Activated T-cell treated with anti-CD3 and anti-CD28 coated beads for 48 hours (primary cell): ENCODE measurements around the gene SESN2.

Experiments
- DNase-seq: peaks from one replicate; pipeline ENCODE4 v3.0.0-alpha.2; 2020; ENCODE audit warnings: low read depth

The SESN2 gene

DNA sequence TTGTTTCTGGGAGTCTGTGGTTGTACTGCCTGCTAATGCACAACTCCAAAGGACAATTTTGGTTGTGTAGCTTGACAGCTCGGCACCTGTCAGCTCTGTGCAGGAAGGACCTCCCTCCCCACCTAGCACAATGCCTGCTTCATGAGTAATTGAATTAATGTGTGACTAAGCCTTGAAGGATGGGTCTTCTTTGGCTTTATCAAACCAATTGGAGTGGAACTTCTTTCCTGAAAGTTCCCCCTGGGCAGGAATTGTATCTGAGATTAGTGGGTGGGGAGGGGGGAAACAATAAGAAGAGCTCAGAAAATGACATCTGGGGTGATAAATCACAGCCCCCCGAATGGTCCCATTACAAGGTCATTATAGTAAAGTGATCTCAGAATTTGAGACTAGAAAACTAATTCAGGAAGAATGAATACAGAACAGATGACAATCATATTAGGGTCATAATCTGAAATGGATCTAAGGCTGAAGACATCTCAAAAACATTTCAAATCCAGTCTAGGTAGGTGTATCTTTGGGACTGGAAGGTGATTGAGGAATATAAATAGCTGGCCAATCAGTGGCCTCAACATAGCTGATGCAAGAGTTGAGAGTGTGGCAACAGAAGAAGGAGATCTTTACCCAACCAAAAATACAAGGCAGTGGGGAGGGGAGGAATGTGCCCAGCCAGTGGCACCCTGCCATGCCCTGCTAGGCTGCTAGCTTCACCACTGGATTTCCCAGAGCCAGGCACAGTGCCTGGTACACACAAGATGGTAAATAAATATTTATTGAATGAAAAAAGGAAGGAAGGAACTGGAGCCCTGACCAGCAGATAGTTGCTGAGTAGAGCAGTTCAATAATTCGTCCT lies 10.1 kb upstream of the SESN2 start:
- DNase-seq, result no peak

DNA sequence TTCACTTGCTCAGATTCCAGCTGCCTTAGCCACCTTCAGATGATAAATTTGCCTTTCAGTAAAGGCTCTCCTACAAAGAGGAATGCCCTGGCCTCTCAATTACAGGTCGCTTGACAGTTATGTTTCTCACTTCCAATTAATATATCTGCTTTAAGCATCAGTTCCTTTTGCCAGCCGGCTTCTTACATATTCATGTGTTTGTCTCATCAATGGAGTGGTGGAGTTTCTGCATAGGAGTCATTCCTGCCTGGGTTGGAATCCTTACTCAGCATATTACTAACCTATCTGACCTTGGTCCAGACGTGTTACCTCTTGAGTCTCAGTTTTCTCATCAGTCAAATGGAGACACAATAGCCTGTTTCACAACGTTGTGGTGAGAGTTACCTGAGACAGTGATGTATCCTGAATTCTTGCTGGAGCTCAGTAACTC lies 9.4 kb upstream of the SESN2 start:
- no peak for DNase-seq

DNA sequence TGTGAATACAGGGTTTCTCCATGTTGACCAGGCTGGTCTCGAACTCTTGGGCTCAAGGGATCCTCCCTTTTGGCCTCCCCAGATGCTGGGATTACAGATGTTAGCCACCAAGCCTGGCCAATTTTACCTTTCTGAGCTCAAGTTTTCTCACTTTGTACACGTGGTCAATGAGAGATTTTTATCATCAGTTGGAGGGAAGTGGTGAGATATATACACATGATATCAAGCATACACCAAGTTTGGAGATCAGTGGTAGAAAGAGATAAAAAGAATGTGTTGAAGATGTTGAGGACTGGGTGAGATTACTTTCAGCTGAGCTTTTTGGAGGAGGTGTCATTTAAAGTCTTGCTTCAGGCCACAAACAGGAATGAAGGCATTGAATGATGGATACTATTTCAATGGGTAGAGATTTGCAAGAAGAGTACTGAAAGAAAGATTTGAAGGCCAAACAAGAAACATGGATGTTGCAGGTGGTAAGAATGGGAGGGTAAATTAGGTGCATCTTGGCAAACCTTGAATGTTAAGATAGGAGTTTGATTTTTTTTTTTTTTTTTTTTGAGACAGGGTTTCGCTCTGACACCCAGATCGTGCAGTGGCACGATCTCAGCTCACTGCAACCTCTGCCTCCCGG lies 3.0 kb upstream of the SESN2 start:
- DNase-seq, result no peak

DNA sequence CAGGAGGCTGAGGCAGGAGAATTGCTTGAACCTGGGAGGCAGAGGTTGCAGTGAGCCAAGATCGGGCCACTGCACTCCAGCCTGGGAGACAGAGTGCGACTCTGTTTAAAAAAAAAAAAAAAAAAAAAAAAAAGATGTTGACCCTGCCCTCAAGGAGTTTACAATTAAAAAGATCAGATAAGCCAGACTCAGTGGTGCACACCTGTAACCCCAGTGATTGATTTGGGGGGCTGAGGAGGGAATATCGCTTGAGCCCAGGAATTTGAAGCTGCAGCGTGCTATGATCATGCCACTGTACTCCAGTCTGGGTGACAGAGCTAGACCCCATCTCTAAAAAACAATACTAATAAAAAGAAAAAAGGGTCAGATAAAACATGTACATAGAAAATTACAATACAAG lies 1.6 kb upstream of the SESN2 start:
- no peak for DNase-seq

DNA sequence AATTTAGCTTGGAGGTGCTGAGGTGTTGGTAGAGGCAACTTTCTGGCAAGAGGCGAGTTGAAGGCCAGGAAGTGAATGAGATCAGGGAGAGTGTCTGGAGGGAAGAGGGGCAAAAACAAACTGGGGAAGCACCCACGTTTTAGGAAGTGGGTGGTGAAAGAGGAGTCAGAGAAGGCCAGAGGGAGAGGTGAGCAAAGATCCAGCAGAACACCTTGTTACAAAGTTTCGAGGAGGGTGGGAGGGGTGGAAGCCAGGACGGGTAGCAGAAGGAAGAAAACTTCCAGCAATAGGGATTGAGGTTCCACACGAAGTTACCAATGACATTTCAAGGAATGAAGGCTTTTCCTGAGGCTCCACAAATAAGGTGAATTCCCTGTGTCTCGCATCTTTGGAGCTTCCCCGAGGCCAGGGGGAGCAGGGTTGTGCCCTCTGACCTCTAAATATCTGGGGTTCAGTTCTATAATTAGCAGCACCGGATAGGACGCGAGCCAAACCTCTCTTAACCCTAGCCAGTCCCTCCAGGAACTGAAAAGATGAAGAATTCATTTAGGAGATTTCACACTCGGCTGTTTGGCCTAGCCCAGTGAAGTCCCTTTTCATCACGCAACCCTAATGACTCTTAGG lies 578 bp upstream of the SESN2 start:
- no peak for DNase-seq

DNA sequence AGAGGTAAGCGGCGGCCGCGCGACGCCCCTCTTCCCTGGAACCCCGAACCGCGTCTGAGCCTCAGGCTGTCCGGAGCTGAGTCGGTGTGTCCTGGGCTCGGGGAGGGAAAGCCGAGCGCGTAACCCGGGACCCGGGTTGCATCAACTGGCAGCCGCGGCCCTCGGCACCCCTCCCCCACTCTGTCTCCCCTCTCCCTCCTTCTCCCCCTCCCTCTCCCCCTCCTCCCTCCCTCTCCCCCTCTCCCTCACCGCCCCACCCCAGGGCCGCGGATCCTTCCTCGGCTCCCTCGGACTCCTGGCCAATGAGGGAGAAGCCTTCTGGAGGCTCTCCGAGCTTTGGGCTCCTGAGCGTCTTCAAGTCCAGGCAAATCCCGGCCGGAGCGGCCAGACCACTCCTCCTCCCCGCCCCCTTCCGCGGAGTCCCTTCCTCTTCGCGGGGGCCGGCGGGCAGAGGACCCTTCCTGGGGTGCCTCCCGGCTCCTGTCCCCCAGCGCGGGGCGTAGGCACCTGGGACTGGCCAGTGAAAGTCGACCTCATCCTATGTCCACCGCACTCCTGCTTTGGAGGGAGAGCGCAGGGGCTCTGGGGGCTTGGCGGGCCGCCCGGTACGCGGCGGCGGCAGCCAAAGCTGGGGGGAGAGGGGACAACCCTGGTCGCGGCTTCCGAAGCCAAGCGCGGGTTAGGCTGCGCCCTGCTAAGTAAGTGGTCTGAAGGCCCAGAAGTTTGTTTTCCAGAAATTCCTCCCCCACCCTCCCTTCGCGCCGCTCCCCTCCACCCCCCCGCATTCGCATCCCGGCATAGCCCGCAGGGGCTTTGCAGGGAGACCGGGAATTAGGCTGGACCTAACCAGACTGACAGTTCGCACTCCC lies 850 bp downstream of the SESN2 start:
- DNase-seq, result no peak

DNA sequence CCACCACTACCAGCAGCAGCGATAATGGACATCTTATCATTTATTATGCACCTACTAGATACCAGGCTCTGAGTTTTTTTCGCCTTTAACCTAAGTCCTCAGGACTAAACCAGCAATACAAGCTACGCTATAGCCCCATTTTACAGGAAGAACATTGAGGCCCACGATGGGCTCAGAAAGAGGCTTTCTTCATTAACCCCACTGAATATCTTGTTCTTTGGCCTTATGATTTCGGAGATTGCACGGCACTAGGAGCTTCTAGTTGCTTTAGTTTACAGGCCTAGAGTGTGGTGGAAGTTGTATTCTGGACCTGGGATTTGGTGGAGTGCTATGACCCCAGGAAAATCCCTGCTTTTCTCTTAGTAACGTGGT lies 1.5 kb downstream of the SESN2 start:
- no peak for DNase-seq

DNA sequence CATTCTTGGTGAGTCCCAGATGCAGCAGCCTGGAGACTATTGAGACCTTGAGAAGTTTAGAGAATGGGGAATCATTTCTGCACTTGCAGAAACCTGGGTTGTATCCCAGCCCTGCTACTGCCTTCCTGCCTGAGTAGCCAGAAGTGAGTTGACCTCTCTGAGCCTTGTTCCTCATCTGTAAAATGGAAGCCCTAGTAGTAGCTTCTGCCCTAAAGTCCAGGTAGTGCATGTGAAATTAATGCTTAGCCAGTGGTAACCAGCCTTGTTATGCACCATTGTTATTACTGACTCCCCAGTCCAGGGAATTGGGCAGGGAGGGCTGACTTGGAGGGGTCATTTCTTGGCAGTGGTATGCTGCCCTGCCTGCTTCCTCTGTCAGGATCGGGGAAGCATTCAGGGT lies 5.6 kb downstream of the SESN2 start:
- DNase-seq, result no peak

DNA sequence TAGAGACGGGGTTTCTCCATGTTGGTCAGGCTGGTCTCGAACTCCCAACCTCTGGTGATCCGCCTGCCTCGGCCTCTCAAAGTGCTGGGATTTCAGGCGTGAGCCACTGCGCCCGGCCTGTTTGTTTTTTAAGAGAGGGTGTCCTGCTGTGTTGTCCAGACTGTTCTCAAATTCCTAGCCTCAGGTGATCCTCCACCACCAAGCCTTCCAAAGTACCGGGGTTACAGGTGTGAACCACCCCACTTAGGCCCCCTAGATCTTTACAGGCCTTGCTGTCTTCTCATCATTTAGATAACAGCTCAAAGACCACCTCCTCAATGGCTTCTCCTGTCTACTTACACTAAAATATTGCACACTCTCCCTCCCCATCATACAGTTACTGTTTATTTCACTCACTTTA lies 6.3 kb downstream of the SESN2 start:
- no peak for DNase-seq

DNA sequence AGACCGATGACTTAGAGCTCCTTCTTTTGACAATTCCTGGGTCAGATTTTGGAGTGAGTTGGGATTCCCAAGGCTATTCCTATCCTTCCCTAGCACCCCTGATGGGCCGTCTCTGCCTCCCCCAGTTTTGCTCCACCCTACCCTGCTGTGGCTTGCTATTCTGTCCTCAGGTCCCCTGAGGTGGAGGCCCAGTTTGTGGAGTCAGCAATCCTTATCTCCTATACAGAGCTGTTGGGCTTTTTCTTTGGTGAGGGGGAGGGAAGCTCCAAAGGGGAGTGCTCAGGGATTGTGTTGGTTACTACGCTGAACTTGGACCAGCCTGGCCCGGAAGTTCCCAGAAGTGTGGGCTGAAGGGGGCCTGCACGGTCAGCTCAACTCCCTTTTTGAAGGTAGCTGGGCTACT lies 7.6 kb downstream of the SESN2 start:
- DNase-seq, result no peak

DNA sequence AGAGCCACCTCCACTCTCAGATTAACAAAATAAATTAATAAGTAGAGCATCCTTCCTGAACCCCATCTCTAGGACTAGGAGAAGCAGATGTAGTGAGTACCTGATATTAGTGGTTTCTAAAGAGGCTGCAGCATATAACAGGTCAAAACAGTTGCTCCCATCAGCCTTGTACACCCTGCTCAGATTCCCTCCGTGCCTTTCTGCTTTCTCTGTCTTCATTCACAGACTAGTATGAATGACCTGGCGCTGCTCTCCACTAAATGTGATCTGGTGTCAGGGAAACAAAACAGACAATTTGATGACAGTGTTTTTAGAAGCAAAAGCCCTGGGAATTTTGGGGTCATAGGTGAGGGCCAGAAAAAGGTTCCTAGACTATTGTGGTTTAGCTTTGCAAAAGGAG lies 8.3 kb downstream of the SESN2 start:
- no peak for DNase-seq

DNA sequence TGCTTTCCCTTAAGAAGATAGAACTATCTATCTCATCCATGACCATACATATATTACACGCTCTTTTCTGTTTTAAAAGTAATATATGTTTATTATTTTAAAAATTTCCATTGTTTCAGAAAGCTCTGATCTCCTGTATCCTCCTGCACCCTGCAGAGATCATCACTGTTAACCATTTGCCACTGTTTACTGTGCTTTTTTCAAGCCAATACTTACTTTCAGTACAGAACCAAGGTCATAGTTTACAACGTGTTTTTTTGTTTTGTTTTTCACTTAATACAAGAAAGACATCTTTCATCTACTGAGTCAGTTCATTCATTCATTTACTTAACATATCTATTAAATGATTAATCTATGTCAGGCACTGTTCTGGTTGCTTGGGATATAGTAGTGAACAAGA lies 10.2 kb downstream of the SESN2 start:
- no peak for DNase-seq

DNA sequence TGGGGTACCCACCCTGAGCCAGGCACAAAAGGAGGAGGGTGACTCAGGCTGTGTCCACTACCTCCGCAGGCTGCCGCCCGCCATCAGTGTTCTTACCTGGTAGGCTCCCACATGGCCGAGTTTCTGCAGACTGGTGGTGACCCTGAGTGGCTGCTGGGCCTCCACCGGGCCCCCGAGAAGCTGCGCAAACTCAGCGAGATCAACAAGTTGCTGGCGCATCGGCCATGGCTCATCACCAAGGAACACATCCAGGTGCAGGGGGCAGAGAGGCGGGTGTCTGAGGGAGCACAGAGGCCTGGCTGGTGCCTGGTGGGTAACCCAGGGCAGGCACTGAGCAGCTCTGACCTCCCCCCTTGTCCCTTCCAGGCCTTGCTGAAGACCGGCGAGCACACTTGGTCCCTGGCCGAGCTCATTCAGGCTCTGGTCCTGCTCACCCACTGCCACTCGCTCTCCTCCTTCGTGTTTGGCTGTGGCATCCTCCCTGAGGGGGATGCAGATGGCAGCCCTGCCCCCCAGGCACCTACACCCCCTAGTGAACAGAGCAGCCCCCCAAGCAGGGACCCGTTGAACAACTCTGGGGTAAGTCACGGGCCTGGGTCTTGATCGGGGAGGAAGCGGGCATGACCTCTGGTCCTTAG lies 13.0 kb downstream of the SESN2 start:
- no peak for DNase-seq

DNA sequence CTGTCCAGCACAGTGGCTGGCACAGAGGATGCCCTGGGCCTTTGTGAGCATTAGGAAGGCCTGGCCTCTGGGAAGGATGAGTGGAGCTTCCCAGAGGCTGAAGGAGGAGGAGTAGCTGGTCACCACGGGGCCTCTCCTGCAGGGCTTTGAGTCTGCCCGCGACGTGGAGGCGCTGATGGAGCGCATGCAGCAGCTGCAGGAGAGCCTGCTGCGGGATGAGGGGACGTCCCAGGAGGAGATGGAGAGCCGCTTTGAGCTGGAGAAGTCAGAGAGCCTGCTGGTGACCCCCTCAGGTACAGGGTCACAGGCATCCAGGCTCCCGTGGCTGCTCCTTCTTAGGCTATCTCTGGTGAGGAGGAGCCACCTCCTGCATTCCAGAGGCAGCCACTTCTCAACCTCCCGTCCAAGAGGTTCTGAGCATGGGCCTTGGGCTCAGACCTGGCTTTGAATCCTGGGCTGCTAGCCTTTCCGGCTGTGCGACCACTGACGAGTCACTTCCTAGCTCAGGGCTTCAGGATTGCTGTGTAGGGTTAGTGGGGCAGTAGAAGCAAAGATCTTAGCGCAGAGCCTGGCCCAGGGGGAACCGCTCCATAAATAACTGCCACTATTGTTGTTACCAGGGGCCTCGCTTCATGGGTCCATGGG lies 14.0 kb downstream of the SESN2 start:
- no peak for DNase-seq

DNA sequence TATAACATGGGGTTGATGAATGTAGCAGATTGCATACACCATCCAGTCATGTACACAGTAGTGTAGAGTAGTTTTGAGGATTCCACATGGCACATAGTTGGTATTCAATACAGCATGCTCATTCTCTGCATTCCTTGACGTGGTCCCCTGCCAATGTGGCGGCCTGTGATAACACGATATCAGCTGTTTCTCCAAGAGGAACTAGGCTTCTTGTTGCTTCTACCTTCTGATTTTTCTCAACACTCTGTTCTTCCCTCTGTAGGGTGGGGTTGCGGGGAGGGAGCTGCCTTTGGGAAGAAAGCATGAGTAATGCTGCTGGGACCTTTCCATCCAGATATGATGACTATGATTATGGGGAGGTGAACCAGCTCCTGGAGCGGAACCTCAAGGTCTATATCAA lies 19.4 kb downstream of the SESN2 start:
- no peak for DNase-seq

DNA sequence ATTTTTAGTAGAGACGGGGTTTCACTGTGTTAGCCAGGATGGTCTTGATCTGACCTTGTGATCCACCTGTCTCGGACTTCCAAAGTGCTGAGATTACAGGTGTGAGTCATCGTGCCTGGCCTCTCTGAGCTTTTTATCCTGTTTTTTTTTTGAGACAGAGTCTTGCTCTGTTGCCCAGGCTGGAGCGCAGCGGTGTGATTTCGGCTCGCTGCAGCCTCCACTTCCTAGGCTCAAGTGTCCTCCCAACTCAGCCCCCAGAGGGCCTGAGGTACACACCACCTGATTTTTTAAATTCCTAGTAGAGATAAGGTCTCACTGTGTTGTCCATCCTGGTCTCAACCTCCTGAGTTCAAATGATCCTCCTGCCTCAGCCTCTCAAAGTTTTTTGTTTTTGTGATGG lies 20.4 kb downstream of the SESN2 start:
- no peak for DNase-seq

DNA sequence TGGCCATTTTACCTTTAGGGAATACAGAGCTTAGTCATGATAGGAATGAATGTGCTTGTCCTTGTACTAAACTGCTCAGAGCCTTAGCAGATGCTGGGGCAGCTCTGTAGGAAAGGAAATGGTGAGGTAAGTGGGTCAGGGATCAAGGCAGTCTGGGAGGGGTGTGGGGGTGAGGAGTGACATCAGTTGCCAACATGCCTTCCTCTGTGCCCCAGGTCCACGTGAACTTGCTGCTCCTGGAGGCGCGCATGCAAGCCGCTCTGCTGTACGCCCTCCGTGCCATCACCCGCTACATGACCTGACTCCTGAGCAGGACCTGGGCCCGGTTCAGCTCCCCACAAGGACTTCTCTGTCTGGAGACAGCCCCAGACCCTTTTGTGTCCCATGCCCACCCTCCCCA lies 21.2 kb downstream of the SESN2 start:
- DNase-seq, result no peak

DNA sequence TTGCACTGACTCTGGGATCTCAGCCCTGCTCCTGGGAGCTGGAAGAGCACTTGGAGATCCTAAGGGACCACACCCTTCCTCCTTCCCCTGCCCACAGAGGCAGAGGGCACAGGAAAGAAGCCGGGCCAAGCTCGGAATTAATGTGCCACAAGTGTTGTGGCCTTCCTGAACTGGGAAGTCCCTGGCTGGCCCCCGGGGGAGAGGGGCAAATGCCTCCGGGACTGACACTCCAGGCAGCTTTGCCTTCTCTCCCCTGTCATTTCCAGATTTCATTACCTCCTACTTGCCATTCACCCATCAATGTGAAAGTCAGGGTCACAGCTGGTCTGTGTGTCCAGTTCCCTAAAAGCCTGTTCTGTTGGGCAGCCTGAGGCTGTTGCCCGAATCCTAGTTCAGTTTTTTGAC lies 21.7 kb downstream of the SESN2 start:
- DNase-seq, result no peak

DNA sequence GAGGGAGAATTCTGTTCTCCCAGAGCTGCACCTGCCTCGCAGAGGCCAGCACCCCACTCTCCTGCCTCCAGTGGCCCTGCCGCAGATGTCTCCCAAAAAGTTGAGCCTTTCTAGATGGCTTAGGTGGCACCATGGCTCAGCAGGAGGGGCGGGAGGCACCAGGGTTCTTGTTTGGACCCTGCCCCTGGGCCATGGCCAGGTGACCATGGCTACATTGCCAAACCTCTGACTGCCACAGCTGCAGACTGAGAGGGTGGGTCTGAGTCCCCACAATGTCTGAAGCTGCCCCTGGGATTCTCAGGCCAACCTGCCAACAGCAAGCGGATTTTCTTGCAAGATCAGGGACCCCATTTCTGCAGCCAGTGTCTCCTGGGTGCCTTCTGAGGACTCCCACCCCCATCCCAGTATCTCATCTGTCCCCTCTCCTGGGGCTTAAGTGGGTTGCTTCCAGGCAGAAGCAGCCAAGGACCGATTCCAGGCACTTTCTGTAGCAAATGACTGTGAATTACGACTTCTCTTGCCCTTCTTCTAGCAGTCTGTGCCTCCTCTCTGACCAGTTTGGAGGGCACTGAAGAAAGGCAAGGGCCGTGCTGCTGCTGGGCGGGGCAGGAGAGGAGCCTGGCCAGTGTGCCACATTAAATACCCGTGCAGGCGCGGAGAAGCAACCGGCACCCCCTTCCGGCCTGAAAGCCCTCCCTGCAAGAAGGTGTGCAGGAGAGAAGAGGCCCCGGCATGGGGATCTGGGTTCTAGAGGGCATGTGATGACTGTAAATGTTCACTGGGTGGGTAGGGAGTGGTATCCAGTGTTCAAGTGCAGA lies 22.5 kb downstream of the SESN2 start:
- DNase-seq, result no peak
